Cardiac fibroblast (primary cell): ENCODE measurements around the gene MYH7B.

Source experiments
- DNase-seq, 2 donors: peaks; one replicate each; pipeline versions ENCODE4 v3.0.0 to v3.0.0-alpha.2; 2010; ENCODE audit warnings: low read depth in 2 of 2
- H3K4me3 ChIP-seq, 2 donors: replicated peaks in 1 of 2; 1 replicate in 1 of 2; 2 replicates in 1 of 2; pipeline ENCODE4 v1.5.1; 2011; ENCODE audit warnings: low read depth in 2 of 2, low read length in 2 of 2, mild to moderate bottlenecking in 2 of 2, moderate library complexity in 1 of 2
- TF ChIP-seq, protein P1 (sequence below): IDR thresholded peaks from one replicate; pipeline ENCODE4 v1.5.1; 2011; ENCODE audit warnings: low read depth, mild to moderate bottlenecking, low read length, inconsistent platforms

Gene MYH7B

DNA sequence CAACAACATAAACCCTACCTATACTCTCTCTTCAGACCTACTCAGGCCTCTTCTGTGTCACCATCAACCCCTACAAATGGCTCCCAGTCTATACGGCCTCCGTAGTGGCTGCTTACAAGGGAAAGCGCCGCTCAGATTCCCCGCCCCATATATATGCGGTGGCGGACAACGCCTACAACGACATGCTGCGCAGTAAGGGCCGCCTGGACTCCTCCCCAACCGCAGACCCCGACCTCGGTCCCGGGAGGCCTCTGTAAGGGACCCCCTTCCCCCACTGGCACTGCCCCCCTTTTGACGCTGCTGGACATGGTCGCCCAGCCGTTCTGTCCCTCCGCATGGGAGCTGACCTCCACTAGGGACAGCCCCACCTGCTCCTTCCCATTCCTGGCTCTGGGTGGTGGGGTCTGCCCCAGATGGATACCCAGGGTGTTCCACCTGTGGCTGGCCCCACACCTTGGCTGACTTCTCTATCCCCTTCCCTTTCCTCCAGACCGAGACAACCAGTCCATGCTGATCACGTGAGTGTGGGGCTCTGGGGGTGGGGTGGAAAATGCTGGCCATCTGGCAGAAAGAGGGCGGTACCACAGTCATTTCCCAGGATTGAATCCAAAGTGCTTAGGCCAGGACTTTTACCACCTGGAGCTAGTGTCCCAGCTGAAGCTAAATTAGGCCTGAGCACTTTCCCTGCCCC is 25.0 kb downstream of the MYH7B start:
- no peak for DNase-seq
- no peak overlapping the region for H3K4me3 ChIP-seq
- TF ChIP-seq, protein P1, sequence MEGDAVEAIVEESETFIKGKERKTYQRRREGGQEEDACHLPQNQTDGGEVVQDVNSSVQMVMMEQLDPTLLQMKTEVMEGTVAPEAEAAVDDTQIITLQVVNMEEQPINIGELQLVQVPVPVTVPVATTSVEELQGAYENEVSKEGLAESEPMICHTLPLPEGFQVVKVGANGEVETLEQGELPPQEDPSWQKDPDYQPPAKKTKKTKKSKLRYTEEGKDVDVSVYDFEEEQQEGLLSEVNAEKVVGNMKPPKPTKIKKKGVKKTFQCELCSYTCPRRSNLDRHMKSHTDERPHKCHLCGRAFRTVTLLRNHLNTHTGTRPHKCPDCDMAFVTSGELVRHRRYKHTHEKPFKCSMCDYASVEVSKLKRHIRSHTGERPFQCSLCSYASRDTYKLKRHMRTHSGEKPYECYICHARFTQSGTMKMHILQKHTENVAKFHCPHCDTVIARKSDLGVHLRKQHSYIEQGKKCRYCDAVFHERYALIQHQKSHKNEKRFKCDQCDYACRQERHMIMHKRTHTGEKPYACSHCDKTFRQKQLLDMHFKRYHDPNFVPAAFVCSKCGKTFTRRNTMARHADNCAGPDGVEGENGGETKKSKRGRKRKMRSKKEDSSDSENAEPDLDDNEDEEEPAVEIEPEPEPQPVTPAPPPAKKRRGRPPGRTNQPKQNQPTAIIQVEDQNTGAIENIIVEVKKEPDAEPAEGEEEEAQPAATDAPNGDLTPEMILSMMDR: no peak

DNA sequence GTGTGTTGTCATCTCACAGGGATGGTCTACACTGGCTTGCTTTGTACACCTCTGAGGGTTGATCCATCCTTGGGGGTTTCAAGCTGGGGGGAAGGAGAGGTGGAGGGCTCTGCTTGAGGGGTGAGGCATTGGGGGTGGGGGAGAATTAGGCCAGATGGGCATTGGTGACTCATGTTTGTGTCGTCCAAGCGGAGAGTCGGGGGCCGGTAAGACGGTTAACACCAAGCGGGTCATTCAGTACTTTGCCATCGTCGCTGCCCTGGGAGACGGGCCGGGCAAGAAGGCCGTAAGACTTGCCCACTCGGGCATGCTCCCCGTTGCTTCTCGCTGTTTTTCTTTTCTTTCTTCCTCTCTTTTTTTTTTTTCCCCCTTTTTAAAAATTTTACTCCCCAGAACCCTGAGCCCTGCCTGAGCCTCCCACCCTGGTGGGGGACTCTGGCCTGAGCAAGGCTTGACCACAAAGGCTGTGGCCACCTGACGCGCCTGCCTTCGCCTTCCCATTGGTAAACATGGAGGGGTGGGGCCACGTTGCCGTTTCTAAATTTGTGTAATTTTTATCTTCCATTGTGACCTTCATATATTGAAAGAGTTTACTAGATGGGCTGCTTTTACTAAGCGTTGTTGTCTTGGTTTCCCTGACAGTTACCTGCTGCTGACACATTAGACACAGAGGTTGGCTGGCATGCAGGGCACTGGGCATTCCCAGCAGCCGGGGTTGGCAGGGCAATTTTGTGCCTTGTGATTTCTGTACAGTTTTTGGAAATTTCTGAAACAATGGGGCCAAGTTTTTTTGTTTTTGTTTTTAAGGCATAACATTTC is 26.8 kb downstream of the MYH7B start:
- no peak overlapping the region for H3K4me3 ChIP-seq
- no peak for DNase-seq
- TF ChIP-seq, protein P1: no peak

DNA sequence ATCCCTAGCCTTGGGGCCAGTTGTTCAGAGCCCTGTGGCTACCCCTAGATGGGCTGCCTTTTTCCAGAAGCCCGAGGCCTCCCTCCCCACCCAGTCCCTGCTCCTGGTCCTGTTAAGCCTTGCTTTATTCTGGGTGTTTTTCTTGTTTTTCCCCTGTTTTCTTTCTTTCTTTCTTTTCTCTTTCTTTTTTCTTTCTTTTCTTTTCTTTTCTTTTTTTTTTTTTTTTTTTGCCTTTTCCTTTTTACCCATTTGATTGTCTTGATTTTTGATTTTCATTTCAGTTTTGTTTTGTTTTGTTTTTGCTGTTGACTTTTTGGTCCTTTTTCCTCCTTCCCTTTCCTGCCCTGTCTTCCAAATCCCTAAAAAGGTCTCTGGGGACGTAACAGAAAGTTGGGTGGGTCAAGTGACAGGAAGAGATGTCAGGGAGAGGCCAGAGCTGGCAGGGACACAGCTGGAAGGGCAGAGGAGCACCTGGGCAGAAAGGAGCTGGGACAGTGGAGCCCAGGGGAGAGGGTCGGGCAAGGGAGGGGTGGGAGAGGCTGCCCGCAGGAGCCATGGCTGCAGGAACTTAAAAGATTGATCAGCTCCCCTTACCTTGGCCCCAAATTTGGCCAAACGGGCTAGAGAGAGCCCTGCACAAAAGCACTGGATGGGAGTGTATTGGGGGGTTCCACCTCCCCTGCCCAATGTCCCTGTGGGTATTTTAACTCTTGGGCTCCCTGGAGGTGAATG is 27.6 kb downstream of the MYH7B start:
- no peak for DNase-seq
- H3K4me3 ChIP-seq: no peak overlapping the region
- TF ChIP-seq, protein P1: no peak

DNA sequence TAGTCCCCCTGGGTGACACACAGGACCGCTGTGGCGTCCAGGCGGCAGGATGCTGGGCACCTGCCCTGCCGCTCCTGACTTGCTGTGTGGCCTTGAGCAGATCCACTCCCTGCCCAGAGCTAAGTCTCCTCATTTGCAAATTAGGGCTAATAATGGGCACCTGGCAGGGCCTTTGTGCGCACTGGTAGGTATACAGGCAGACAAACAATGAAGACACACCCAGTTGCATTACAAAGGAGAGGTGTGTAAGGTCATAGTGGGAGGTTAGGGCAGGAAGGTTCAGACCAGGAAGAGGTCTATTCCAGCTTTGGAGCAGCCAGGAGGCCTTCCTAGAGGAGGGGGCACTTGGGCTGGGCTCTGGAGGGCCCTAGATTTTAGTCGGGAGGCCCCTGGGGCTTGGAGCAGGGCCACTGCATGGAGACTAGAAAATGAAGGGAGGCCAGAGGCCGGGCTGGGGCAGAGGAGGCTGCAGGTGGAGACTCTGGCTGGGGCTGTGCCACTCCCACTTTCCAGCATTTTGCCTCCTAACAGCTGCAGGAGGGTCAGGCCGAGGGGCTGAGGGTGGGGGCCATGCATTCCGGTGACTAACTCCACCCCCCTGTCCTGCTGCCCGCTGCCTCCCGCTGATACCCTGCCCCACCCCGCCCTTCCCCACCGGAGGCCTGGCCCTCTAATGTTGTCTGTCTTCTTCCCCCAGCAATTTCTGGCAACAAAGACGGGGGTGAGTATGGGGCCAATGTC is 28.5 kb downstream of the MYH7B start:
- H3K4me3 ChIP-seq: no peak overlapping the region
- TF ChIP-seq, protein P1: no peak
- no peak for DNase-seq

DNA sequence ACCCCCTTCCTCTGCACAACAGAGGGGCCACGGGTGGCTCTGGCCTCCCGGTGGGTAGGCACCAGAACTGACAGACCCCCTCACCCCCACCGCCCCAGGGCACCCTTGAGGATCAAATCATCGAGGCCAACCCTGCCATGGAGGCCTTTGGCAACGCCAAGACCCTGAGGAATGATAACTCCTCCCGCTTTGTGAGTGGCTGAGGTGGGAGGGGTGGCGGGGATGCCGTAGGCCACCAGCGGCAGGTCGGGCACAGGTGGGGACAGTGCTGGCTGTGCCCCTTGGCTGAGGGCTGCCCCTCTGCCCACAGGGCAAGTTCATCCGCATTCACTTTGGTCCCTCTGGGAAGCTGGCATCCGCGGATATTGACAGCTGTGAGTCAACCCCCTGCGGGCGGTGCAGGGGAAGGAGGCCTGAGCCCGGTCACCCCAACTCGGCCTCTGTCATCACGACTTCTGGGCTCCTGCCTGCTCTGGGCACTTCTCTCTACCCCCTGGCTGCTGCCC is 29.1 kb downstream of the MYH7B start:
- H3K4me3 ChIP-seq: no peak overlapping the region
- TF ChIP-seq, protein P1: no peak
- DNase-seq: no peak
